Activated CD4-positive, alpha-beta T cell treated with anti-CD3 and anti-CD28 coated beads for 36 hours (primary cell): ENCODE measurements around the gene GOLGA5. TPM values are rescaled to one million over a fixed set of nuclear protein-coding genes. Genes with fewer than 3 reads are reported as not detected.
"Not testable (repeated sequence)": the region's sequence is repeated elsewhere in the genome, so short reads cannot be mapped to it uniquely, and the experiment has no call there.

ENCODE experiments used
- ATAC-seq: fragments of 200-7000 bp; cut with Tn5 transposase; one replicate; pipeline ENCODE4 v1.10.0; 2021; ENCODE audit warnings: mild to moderate bottlenecking, moderate library complexity
- CTCF ChIA-PET: fragments of 350-600 bp; sonication (Branson Sonifier 250); formaldehyde crosslinking; loops from one replicate; lab custom pipeline; 2021; ENCODE audit warnings: antibody characterized with exemption; lab: Charles Lee
- POLR2A ChIA-PET: fragments of 350-600 bp; sonication (Branson Sonifier 250); formaldehyde crosslinking; loops from one replicate; lab custom pipeline; 2021; ENCODE audit warnings: antibody characterized with exemption, inconsistent platforms; lab: Charles Lee
- DNase-seq: peaks from one replicate; pipeline ENCODE4 v3.0.0-alpha.2; 2020
- H3K27ac Mint-ChIP-seq: one replicate; pipeline ENCODE4 v1.8.0; 2021; ENCODE audit warnings: mixed read lengths
- H3K27me3 Mint-ChIP-seq: one replicate; pipeline ENCODE4 v1.8.0; 2021; ENCODE audit warnings: mixed read lengths
- H3K36me3 Mint-ChIP-seq: one replicate; pipeline ENCODE4 v1.8.0; 2021; ENCODE audit warnings: low read depth, mixed read lengths
- H3K4me1 Mint-ChIP-seq: one replicate; pipeline ENCODE4 v1.8.0; 2021; ENCODE audit warnings: mixed read lengths
- H3K4me3 Mint-ChIP-seq: one replicate; pipeline ENCODE4 v1.8.0; 2021; ENCODE audit warnings: mild to moderate bottlenecking, moderate library complexity, mixed read lengths
- H3K9me3 Mint-ChIP-seq: one replicate; pipeline ENCODE4 v1.8.0; 2021; ENCODE audit warnings: low read depth, mixed read lengths
- intact Hi-C, 2 experiments: fragments of 100-400 bp; cut with DNase I in 1 of 2; cut with micrococcal nuclease in 1 of 2; formaldehyde crosslinking; loops; one replicate each; pipeline versions ENCODE4 v1.14.2 to v1.15.1; 2022 to 2024; cut with DNase I, micrococcal nuclease
- total RNA-seq, 2 experiments: library from RNA; stranded (reverse); gene quantifications; one replicate each; pipeline ENCODE4 v1.2.3, GENCODE V29; 2021

GOLGA5 gene
- total RNA-seq, 2 experiments from 2014 or later, result 20.3 to 23.5 TPM

DNA sequence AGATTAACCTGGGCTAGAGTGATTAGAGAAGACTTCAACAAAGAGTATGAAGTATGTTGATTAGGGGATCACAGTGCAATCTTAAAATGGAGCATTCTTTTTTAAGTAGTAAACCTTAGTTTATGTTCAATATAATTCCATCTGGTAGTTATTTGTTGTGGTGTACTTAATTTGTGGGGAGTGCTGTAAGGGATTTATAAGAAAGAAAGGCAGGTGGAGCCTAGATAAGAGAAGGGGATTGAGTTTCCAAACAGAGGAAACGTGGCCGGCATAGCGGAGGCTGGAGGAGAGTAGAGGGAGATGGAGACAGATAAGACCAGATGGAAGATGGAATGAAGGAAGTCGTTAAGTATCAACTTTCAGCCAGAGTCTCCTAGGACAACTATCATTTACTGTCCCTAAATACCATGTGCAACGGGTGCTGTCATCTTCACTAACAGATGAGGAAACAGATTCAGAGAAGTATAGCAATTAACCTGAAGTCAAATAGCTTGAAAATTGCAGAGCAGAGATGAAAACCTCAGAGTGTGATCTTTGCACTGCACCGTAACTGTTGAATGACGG lies 38.1 kb downstream of the GOLGA5 start:
- Mint-ChIP-seq H3K4me1 (no peaks in the 10 kb centered on the region), H3K4me3 (no peak overlapping the region), H3K27me3 (no peaks in the 10 kb centered on the region), H3K9me3 (no peaks in the 10 kb centered on the region), H3K27ac (no peak overlapping the region), H3K36me3 (peaks cover 22% of the 10 kb centered on the region)
- no peak for DNase-seq
- no peak for ATAC-seq
- CTCF ChIA-PET, result interaction anchor here (0.7 kb wide), 1 partner anchor 149 kb away, joined by 3 read pairs; no protein-coding TSS in a partner anchor
- POLR2A ChIA-PET, result no interaction called here
- intact Hi-C loops, result no loop called here

DNA sequence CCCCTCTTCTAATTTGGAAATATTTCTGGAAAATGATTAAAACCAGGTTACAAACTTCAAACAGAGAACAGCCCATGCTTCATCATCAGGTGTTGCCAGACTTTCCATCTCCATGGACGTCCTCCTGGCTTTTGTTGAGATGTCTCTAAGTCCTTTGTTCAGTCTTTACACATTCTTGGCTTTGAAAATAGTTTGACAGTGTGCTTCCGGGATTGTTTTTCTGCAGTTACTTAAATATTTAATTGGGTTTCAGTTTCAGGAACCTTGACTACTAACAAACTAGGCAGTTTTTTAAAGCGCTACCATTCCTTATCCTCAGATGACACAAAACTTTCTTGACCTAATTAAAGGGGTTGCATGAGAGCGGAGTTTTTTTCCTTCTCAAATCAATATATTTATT lies 47.8 kb downstream of the GOLGA5 start:
- CTCF ChIA-PET, result no interaction called here
- intact Hi-C loops, result no loop called here
- POLR2A ChIA-PET, result interaction anchor here (0.6 kb wide), 1 partner anchor 24 kb away, joined by 3 read pairs; no protein-coding TSS in a partner anchor
- Mint-ChIP-seq H3K9me3 (peaks cover 5% of the 10 kb centered on the region), H3K27me3 (no peaks in the 10 kb centered on the region), H3K36me3 (peaks cover 20% of the 10 kb centered on the region), H3K4me1 (peaks cover 25% of the 10 kb centered on the region), H3K27ac (no peak overlapping the region), H3K4me3 (no peak overlapping the region)
- DNase-seq (no peak), ATAC-seq (no peak)

DNA sequence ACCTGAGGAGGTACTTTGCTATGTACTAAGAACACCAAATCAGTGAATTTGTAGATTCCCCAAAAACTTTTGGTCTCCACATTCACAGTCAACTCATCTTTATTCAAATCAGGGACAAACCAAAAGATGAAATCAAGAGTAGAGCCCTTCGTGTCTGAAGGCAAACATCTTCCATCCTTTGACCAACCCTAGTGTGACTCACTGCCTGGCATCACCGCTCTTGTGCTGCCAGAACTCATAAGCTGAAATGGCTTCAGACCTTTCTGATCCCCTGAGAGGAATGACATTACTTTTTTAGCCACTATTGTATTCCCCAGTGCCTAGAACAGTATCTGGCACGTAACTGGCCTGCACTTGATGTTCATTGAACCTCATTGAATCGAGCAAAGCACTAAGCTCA lies 50.1 kb downstream of the GOLGA5 start:
- ChIA-PET CTCF (interaction anchor here (1.1 kb wide), 1 partner anchor 16 kb away, joined by 3 read pairs; no protein-coding TSS in a partner anchor), POLR2A (no interaction called here)
- H3K27ac Mint-ChIP-seq, result peak overlapping the region; percentile 16
- no peaks in the 10 kb centered on the region for H3K27me3 Mint-ChIP-seq
- H3K36me3 Mint-ChIP-seq, result peaks cover 7% of the 10 kb centered on the region
- ATAC-seq (peak; percentile 78), DNase-seq (peak; percentile 59)
- no peak overlapping the region for H3K4me3 Mint-ChIP-seq
- peaks cover 34% of the 10 kb centered on the region for H3K4me1 Mint-ChIP-seq
- H3K9me3 Mint-ChIP-seq, result peaks cover 5% of the 10 kb centered on the region
- intact Hi-C loops, result no loop called here

DNA sequence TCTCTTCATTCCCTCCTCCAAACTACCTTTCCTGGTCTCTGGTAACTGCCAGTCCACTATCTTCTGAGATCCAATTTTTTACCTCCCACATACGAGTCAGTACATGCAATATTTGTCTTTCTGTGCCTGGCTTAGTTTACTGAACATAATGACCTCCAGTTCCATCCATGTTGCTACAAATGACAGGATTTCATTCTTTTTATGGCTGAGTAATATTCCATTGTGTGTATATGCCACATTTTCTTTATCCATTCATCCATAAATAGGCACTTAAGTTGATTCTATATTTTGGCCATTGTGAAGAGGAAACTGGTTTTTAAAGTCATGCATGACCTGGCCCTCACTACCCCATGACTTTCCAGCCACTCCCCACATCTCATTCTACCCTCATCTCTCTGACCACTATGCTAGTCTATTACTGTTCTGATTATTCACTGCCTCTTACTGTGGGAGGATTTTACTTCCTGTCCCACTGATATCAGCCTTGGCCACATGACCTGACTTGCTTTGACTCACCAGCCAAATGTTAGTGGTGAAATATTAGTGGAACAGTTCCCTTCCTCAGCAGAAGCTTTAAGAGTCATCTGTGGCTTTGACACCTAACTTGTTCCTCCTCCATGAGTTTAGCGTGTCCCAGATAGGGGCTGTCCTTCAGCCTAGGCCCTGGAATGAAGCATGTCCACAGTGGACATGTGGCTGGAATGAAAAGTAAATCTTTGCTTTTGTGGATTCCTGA lies 52.2 kb downstream of the GOLGA5 start:
- peak; percentile 48 for DNase-seq
- intact Hi-C loops, result no loop called here
- Mint-ChIP-seq H3K27ac (peak overlapping the region; percentile 32), H3K4me3 (no peak overlapping the region), H3K27me3 (no peaks in the 10 kb centered on the region), H3K9me3 (peaks cover 5% of the 10 kb centered on the region), H3K4me1 (peaks cover 34% of the 10 kb centered on the region), H3K36me3 (peaks cover 4% of the 10 kb centered on the region)
- POLR2A ChIA-PET, result no interaction called here
- ATAC-seq, result peak; percentile 86
- CTCF ChIA-PET, result interaction anchor here (0.6 kb wide), 1 partner anchor 1053 kb away, joined by 3 read pairs; no protein-coding TSS in a partner anchor

DNA sequence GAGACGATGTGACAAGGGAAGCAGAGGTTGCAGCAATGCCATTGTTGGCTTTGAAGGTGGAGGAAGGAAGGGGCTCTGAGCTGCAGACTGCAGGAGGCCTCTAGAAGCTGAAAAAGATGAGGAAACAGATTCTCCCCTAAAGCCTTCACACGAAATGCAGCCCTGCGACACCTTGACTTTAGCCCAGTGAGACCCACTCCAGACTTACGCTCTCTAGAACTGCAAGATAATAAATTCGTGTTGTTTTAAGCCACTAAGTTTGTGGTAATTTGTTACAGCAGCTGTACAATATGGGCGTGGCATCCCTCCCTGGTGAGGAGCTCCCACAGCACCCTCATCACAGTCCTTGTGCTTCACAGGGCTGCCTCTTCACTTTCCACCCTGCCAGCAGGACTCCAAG lies 53.2 kb downstream of the GOLGA5 start:
- no peak overlapping the region for H3K27ac Mint-ChIP-seq

DNA sequence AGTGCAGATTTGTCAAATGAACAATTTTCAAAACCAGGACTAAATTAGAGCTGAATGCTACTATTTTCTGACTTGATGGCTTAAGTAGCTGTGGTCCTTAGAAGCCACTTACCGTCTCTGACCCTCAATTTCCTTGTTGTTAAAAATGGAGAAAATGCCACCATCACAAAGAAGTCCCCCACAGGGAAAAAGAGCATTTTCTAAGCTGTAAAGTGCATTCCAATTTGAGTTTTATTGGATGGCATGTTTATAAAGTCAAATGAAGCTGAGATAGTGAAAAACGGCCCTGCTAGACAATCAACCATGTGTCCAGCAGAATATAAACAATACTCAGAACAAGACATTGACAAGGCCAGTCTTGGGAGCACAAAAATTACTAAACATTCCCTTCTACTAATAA lies 53.6 kb downstream of the GOLGA5 start:
- no peak for ATAC-seq
- H3K9me3 Mint-ChIP-seq, result peaks cover 5% of the 10 kb centered on the region
- peaks cover 4% of the 10 kb centered on the region for H3K36me3 Mint-ChIP-seq
- H3K4me1 Mint-ChIP-seq, result peaks cover 34% of the 10 kb centered on the region
- DNase-seq, result no peak
- intact Hi-C loops, result no loop called here
- no peak overlapping the region for H3K4me3 Mint-ChIP-seq
- H3K27me3 Mint-ChIP-seq, result no peaks in the 10 kb centered on the region
- no peak overlapping the region for H3K27ac Mint-ChIP-seq
- POLR2A ChIA-PET, result no interaction called here
- CTCF ChIA-PET, result interaction anchor here (0.9 kb wide), 1 partner anchor 90 kb away, joined by 3 read pairs; no protein-coding TSS in a partner anchor

More for the DNA sequence above, 53.2 kb downstream of the GOLGA5 start:
- DNase-seq, result peak; percentile 12
- peaks cover 4% of the 10 kb centered on the region for H3K36me3 Mint-ChIP-seq
- intact Hi-C loops, result no loop called here
- peaks cover 34% of the 10 kb centered on the region for H3K4me1 Mint-ChIP-seq
- H3K9me3 Mint-ChIP-seq, result peaks cover 5% of the 10 kb centered on the region
- ATAC-seq, result no peak
- no peaks in the 10 kb centered on the region for H3K27me3 Mint-ChIP-seq
- no peak overlapping the region for H3K4me3 Mint-ChIP-seq
- POLR2A ChIA-PET, result no interaction called here
- CTCF ChIA-PET, result interaction anchor here (0.9 kb wide), 1 partner anchor 91 kb away, joined by 3 read pairs; no protein-coding TSS in a partner anchor

DNA sequence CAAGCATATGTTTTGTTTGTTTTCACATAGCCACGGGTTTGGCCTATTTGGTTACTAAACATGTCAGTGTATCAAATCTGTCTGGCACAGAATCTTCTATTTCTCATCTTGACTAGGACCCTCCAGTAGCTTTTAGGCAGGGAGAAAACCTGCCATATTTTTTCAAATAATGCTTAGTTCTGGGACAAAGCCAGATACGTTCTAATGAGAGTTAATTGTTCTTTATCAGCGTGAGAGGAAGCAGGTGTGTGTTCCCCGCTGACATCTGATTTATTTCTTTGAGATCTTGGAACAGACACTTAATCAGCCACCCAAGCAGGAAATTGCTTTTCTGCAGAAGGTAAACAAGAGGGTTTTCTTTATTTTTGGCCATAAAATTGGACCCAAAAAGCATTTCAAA lies 54.8 kb downstream of the GOLGA5 start:
- ChIA-PET POLR2A (no interaction called here), CTCF (no interaction called here)
- Mint-ChIP-seq H3K36me3 (peaks cover 4% of the 10 kb centered on the region), H3K4me1 (peaks cover 28% of the 10 kb centered on the region), H3K4me3 (no peak overlapping the region), H3K27me3 (peaks cover under 1% of the 10 kb centered on the region), H3K9me3 (peaks cover 5% of the 10 kb centered on the region), H3K27ac (peak overlapping the region; percentile 3)
- DNase-seq (no peak), ATAC-seq (no peak)
- intact Hi-C loops, result no loop called here

DNA sequence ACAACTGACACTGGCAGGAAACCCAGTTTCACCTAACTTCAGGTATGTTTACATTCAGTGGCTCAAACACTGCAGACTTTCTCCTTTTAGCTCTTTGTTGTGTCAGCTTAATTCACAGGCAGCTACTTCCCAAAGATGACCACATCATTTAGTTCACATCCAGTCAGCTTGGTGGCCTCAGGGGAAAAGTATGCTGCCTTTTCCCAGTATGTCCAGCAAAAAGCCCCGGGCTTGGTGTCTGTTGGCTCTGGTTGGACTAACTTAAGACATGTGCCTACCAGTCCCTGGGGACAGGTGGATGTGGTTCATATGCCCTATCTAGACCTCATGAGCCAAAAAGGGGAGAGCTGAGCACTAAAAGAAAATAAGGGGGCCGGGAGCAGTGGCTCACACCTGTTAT lies 56.4 kb downstream of the GOLGA5 start:
- POLR2A ChIA-PET, result interaction anchor here (0.7 kb wide), 1 partner anchor 1106 kb away, joined by 4 read pairs; no protein-coding TSS in a partner anchor
- H3K4me1 Mint-ChIP-seq, result peaks cover 19% of the 10 kb centered on the region
- peaks cover 5% of the 10 kb centered on the region for H3K27me3 Mint-ChIP-seq

DNA sequence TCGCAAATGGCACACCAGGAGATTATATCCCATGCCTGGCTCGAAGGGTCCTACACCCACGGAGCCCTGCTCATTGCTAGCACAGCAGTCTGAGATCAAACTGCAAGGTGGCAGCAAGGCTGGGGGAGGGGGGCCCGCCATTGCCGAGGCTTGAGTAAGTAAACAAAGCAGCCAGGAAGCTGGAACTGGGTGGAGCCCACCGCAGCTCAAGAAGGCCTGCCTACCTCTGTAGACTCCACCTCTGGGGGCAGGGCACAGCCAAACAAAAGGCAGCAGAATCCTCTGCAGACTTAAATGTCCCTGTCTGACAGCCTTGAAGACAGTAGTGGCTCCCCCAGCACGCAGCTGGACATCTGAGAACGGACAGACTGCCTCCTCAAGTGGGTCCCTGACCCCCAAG lies 59.0 kb downstream of the GOLGA5 start:
- H3K9me3 Mint-ChIP-seq, DNase-seq, ATAC-seq, H3K27ac Mint-ChIP-seq, H3K4me3 Mint-ChIP-seq, intact Hi-C loops, CTCF ChIA-PET, H3K4me1 Mint-ChIP-seq, H3K36me3 Mint-ChIP-seq, H3K27me3 Mint-ChIP-seq: not testable (repeated sequence)
- POLR2A ChIA-PET, result interaction anchor here (0.6 kb wide), 1 partner anchor 236 kb away, joined by 3 read pairs; no protein-coding TSS in a partner anchor

More for the DNA sequence above, 56.4 kb downstream of the GOLGA5 start:
- H3K36me3 Mint-ChIP-seq, result peaks cover 4% of the 10 kb centered on the region
- ATAC-seq (no peak), DNase-seq (no peak)
- CTCF ChIA-PET, result interaction anchor here (0.6 to 0.7 kb wide), 2 partner anchors 48 to 509 kb away, joined by 3 read pairs; no protein-coding TSS in a partner anchor
- H3K4me3 Mint-ChIP-seq, result no peak overlapping the region
- intact Hi-C loops, result no loop called here
- peaks cover 6% of the 10 kb centered on the region for H3K9me3 Mint-ChIP-seq
- no peak overlapping the region for H3K27ac Mint-ChIP-seq

DNA sequence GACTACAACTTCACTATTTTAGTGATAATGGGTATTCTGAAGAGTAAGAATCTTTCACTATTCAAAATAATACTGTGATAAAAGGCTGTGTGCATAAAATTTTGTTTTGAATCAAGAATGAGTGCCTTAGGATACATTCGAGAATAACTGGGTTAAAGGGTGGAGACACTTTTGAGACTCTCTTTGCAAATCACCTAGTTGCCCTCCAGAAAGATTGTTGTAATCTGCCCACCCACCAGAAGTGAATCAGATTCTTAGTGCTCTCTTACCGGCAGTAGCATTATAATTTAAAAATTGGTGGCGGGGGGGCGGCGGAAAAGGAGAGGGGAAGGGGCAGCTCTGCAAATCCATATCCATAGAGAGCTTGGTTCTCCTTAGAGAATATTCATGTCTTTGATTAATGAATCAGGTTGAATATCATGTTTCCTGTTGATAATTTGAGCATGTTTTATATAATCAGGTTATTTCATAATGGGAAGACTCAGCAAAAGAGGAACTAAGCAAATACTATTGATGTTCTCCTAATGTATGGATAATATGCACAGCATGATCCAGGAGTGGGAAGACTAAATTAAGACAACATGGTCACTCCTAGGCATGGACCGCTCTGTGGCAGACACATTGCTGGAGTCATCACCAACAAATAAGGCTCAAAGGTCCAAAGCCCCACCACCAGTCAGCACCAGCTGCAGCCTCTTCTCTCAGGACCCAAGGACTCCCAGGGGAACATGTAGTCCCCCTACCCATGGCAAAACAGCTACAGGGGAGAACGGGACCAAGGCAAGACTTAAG lies 66.1 kb downstream of the GOLGA5 start:
- Mint-ChIP-seq H3K36me3 (no peaks in the 10 kb centered on the region), H3K27me3 (peaks cover 8% of the 10 kb centered on the region), H3K27ac (no peak overlapping the region), H3K4me1 (peaks cover 2% of the 10 kb centered on the region), H3K4me3 (no peak overlapping the region), H3K9me3 (peaks cover 4% of the 10 kb centered on the region)
- ATAC-seq, result no peak
- intact Hi-C loops, result no loop called here
- ChIA-PET CTCF (no interaction called here), POLR2A (no interaction called here)
- DNase-seq, result no peak
